ENCODE results near the gene GRID2. TPM values are rescaled to one million over a fixed set of nuclear protein-coding genes. Genes with fewer than 3 reads are reported as not detected.

The GRID2 gene
- polyA plus RNA-seq, 1 of the 3 experiments (the other 2 are of a cell fraction) = not detected

DNA sequence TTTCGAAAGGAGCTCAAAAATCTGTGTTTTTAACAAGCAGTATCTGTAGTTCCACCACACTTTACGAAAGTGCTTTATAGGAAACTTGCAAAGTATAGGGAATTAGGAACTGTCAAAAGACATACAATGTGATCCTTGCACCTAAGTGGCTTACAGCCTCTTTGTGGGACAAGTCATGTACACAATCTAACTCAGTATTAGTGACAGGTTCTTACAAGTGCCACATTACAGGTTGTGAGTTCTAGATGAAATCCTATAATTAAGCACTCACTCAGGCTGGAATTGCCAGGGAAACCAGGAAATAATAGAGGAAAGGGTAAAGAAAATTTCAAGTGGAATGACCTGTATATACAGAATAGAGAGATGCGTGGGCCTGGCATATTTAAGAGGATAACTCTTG, 957.4 kb downstream of the GRID2 start:
- Histone ChIP-seq H3K9me3 (no peaks in the 10 kb centered on the region), H3K4me3 (ENCODE audit: low read depth in 2 of 2, low read length in 1 of 2) (no peak overlapping the region), H2AFZ (ENCODE audit: low read depth) (no peak overlapping the region), H3K36me3 (replicated peaks in 1 of 2; ENCODE audit: control insufficient read depth in 1 of 2, insufficient read depth in 2 of 2, low read length in 1 of 2) (no peaks in the 10 kb centered on the region), H4K20me1 (ENCODE audit: insufficient read depth) (no peaks in the 10 kb centered on the region), H3K4me1 (ENCODE audit: control insufficient read depth in 1 of 2, insufficient read depth in 2 of 2, low read depth in 1 of 2, low read length in 1 of 2) (no peaks in the 10 kb centered on the region), H3K27ac (ENCODE audit: low read depth in 2 of 2, low read length in 1 of 2) (no peak overlapping the region), H3K27me3 (ENCODE audit: insufficient read depth) (no peaks in the 10 kb centered on the region), H3K79me2 (ENCODE audit: insufficient read depth) (no peaks in the 10 kb centered on the region), H3F3A (replicated peaks; ENCODE audit: insufficient read depth) (no peaks in the 10 kb centered on the region), H3K4me2 (no peak overlapping the region), H3K9ac (no peak overlapping the region), H3K9me2 (no peaks in the 10 kb centered on the region)
- ChIA-PET POLR2A (no interaction called here), CTCF (no interaction called here)
- TF ChIP-seq RCOR1 (IDR thresholded peaks at IDR 0.05; ENCODE audit: low read length) = no peak
- TF ChIP-seq GATA2 (CRISPR knock-in tag; IDR thresholded peaks at IDR 0.05) = no peak
- no peak for TF ChIP-seq SIN3A (IDR thresholded peaks at IDR 0.05; ENCODE audit: borderline replicate concordance, low read depth, low read length)
- TF ChIP-seq EZH2phosphoT487 (IDR thresholded peaks at IDR 0.05; ENCODE audit: borderline replicate concordance, low read depth) = no peak
- TF ChIP-seq TCF12 (IDR thresholded peaks at IDR 0.05) = no peak
- TF ChIP-seq MEF2A (IDR thresholded peaks at IDR 0.05; ENCODE audit: borderline replicate concordance, low read depth) = no peak
- TF ChIP-seq, protein P1, sequence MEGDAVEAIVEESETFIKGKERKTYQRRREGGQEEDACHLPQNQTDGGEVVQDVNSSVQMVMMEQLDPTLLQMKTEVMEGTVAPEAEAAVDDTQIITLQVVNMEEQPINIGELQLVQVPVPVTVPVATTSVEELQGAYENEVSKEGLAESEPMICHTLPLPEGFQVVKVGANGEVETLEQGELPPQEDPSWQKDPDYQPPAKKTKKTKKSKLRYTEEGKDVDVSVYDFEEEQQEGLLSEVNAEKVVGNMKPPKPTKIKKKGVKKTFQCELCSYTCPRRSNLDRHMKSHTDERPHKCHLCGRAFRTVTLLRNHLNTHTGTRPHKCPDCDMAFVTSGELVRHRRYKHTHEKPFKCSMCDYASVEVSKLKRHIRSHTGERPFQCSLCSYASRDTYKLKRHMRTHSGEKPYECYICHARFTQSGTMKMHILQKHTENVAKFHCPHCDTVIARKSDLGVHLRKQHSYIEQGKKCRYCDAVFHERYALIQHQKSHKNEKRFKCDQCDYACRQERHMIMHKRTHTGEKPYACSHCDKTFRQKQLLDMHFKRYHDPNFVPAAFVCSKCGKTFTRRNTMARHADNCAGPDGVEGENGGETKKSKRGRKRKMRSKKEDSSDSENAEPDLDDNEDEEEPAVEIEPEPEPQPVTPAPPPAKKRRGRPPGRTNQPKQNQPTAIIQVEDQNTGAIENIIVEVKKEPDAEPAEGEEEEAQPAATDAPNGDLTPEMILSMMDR (IDR thresholded peaks at IDR 0.05) = no peak
- no peak for TF ChIP-seq NFIC (IDR thresholded peaks at IDR 0.05; ENCODE audit: borderline replicate concordance)
- WGBS (ENCODE audit: low lambda C conversion rate) = 60% methylated on average over 3 of the region's 3 CpGs
- no peak for DNase-seq

DNA sequence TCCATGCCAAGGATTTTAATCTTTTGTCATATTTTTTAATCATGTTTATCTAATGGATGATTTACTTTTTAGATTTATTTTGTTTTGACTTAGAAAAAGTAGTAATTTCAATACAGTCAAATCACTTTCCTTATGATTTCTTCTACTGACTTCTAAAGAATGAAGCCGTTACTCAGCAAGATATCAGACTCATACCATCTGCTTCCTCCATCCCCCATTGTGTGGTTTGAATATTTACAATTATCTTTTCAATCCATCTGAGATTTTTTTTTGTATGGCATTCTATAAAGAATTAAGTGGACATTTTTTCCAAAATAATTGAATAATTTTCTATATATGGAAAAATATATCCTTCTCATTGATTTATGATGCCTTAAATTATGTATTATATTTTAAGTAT, 959.4 kb downstream of the GRID2 start:
- Histone ChIP-seq H3K9me3 (no peaks in the 10 kb centered on the region), H3K27me3 (ENCODE audit: insufficient read depth) (no peaks in the 10 kb centered on the region), H4K20me1 (ENCODE audit: insufficient read depth) (no peaks in the 10 kb centered on the region), H2AFZ (ENCODE audit: low read depth) (no peak overlapping the region), H3K4me1 (ENCODE audit: control insufficient read depth in 1 of 2, insufficient read depth in 2 of 2, low read depth in 1 of 2, low read length in 1 of 2) (no peaks in the 10 kb centered on the region), H3K79me2 (ENCODE audit: insufficient read depth) (no peaks in the 10 kb centered on the region), H3K9me2 (no peaks in the 10 kb centered on the region), H3K27ac (ENCODE audit: low read depth in 2 of 2, low read length in 1 of 2) (no peak overlapping the region), H3F3A (replicated peaks; ENCODE audit: insufficient read depth) (no peaks in the 10 kb centered on the region), H3K9ac (no peak overlapping the region), H3K4me2 (no peak overlapping the region), H3K36me3 (replicated peaks in 1 of 2; ENCODE audit: control insufficient read depth in 1 of 2, insufficient read depth in 2 of 2, low read length in 1 of 2) (no peaks in the 10 kb centered on the region), H3K4me3 (ENCODE audit: low read depth in 2 of 2, low read length in 1 of 2) (no peak overlapping the region)
- TF ChIP-seq RAD21 (IDR thresholded peaks at IDR 0.05; ENCODE audit: low read length) (no peak), EP300 (IDR thresholded peaks at IDR 0.05; ENCODE audit: borderline replicate concordance in 1 of 2, low read depth in 1 of 2, low read length in 1 of 2) (no peak), TEAD4 (IDR thresholded peaks at IDR 0.05; ENCODE audit: borderline replicate concordance, insufficient read depth) (no peak), FOXJ3 (CRISPR knock-in tag; IDR thresholded peaks at IDR 0.05) (no peak), ELF1 (IDR thresholded peaks at IDR 0.05) (no peak), GABPA (IDR thresholded peaks at IDR 0.05; ENCODE audit: low read depth) (no peak), POLR2AphosphoS5 (IDR thresholded peaks at IDR 0.05; ENCODE audit: low read depth, low read length) (no peak), TCF12 (IDR thresholded peaks at IDR 0.05) (no peak), NRF1 (IDR thresholded peaks at IDR 0.05; ENCODE audit: low read depth, low read length) (no peak)
- TF ChIP-seq, protein P2, sequence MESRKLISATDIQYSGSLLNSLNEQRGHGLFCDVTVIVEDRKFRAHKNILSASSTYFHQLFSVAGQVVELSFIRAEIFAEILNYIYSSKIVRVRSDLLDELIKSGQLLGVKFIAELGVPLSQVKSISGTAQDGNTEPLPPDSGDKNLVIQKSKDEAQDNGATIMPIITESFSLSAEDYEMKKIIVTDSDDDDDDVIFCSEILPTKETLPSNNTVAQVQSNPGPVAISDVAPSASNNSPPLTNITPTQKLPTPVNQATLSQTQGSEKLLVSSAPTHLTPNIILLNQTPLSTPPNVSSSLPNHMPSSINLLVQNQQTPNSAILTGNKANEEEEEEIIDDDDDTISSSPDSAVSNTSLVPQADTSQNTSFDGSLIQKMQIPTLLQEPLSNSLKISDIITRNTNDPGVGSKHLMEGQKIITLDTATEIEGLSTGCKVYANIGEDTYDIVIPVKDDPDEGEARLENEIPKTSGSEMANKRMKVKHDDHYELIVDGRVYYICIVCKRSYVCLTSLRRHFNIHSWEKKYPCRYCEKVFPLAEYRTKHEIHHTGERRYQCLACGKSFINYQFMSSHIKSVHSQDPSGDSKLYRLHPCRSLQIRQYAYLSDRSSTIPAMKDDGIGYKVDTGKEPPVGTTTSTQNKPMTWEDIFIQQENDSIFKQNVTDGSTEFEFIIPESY (IDR thresholded peaks at IDR 0.05; ENCODE audit: borderline replicate concordance, low read depth) = no peak
- CTCF ChIA-PET = no interaction called here
- POLR2A ChIA-PET = no interaction called here
- 61% methylated on average over 1 of the region's 1 CpG for WGBS (ENCODE audit: low lambda C conversion rate)
- no peak for DNase-seq

Data from SK-N-SH (cell line).